ENCODE data around the gene UBE2U. TPM values are rescaled to one million over a fixed set of nuclear protein-coding genes. Genes with fewer than 3 reads are reported as not detected.

Gene UBE2U
- total and polyA plus RNA-seq, 12 donors, result 1.2 to 3.6 (median 2.7) TPM; not detected in 6

DNA sequence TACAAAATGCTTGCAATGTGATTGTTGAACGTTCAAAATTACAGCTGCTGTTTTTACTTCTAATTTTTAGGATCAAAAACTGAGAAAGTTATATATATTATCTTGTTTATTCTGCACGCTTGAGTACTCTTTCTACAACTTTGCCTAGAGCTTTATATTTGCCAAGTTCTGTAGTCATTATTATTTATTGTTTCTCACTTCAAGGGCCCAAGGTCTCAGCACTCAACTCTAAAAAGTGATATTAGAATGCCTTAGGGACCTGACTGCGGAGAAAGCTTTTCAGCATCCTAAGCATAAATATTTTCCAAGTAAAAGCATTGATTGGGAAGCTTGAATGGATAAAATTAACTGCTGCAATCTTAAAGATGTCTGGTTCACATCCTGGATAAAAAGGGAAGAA is 83.6 kb downstream of the UBE2U start:
- Histone ChIP-seq H3K9me3 (no peaks in the 10 kb centered on the region), H3K4me1 (peaks cover 0 to 7% (median 0%) of the 10 kb centered on the region in 9 donors), H3K27ac (no peak overlapping the region), H3K36me3 (no peaks in the 10 kb centered on the region), H3K27me3 (peaks cover 0 to 6% (median 0%) of the 10 kb centered on the region in 7 donors), H3K4me3 (no peak overlapping the region)
- WGBS, 2 donors, result 52 to 54% methylated on average over 3 of the region's 3 CpGs
- DNase-seq (no peak), ATAC-seq (no peak)
- intact Hi-C loops (cut with DNase I), result loop anchor here in 1 of 10 donors (10.0 kb wide), 1 partner anchor 378 kb away; no protein-coding TSS in a partner anchor
- TF ChIP-seq, protein P1, sequence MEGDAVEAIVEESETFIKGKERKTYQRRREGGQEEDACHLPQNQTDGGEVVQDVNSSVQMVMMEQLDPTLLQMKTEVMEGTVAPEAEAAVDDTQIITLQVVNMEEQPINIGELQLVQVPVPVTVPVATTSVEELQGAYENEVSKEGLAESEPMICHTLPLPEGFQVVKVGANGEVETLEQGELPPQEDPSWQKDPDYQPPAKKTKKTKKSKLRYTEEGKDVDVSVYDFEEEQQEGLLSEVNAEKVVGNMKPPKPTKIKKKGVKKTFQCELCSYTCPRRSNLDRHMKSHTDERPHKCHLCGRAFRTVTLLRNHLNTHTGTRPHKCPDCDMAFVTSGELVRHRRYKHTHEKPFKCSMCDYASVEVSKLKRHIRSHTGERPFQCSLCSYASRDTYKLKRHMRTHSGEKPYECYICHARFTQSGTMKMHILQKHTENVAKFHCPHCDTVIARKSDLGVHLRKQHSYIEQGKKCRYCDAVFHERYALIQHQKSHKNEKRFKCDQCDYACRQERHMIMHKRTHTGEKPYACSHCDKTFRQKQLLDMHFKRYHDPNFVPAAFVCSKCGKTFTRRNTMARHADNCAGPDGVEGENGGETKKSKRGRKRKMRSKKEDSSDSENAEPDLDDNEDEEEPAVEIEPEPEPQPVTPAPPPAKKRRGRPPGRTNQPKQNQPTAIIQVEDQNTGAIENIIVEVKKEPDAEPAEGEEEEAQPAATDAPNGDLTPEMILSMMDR (IDR thresholded peaks at IDR 0.05), result no peak

DNA sequence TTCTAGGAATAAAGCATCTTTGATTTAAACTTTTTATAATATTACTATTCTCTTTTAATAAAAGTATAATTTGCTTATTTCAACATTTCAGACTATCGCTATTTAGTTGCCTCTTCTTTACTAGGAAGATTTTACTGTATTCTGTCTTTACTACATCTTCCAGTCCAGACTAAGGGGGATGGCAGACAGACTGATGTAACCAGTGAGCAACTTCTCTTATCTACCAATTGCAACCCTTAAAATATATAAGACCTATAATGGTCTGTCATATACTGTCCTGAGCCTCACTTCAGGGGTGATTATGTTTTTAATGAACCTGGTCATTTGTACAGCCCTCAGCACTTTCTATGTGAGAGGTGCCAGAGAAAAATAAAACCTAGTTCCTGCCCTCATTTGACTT is 87.0 kb downstream of the UBE2U start:
- 70 to 98% methylated on average over 1 of the region's 1 CpG for WGBS, 2 donors
- Histone ChIP-seq H3K4me3 (no peak overlapping the region), H3K4me1 (no peaks in the 10 kb centered on the region), H3K27ac (no peak overlapping the region), H3K27me3 (peaks cover 0 to 6% (median 0%) of the 10 kb centered on the region in 7 donors), H3K36me3 (no peaks in the 10 kb centered on the region), H3K9me3 (peaks cover 0 to 10% (median 0%) of the 10 kb centered on the region in 11 donors)
- TF ChIP-seq, protein P1 (IDR thresholded peaks at IDR 0.05), result no peak
- DNase-seq, result no peak
- intact Hi-C loops (cut with DNase I), result no loop called here
- no peak for ATAC-seq

DNA sequence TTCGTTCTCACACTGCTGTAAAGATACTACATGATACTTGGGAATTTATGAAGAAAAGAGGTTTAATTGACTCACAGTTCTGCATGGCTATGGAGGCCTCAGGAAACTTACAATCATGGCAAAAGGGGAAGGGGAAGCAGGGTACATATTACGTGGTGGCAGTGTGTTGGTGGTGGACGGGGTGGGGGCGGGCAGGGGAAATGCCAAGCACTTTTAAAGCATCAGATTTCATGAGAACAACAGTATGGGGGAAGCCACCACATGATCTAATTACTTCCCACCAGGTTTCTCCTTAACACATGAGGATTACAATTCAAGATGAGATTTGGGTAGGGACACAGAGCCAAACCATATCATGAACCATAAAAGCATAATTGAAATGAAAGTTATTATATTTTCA is 88.5 kb downstream of the UBE2U start:
- no peaks in the 10 kb centered on the region for H3K36me3 ChIP-seq
- peaks cover 0 to 6% (median 0%) of the 10 kb centered on the region in 7 donors for H3K27me3 ChIP-seq
- 78 to 80% methylated on average over 4 of the region's 4 CpGs for WGBS, 2 donors
- ATAC-seq, result no peak
- no peak for DNase-seq
- no peaks in the 10 kb centered on the region for H3K4me1 ChIP-seq
- TF ChIP-seq, protein P1 (IDR thresholded peaks at IDR 0.05), result no peak
- intact Hi-C loops (cut with DNase I), result no loop called here
- no peak overlapping the region for H3K27ac ChIP-seq
- H3K9me3 ChIP-seq, result peaks cover 0 to 10% (median 0%) of the 10 kb centered on the region in 11 donors
- H3K4me3 ChIP-seq, result no peak overlapping the region

DNA sequence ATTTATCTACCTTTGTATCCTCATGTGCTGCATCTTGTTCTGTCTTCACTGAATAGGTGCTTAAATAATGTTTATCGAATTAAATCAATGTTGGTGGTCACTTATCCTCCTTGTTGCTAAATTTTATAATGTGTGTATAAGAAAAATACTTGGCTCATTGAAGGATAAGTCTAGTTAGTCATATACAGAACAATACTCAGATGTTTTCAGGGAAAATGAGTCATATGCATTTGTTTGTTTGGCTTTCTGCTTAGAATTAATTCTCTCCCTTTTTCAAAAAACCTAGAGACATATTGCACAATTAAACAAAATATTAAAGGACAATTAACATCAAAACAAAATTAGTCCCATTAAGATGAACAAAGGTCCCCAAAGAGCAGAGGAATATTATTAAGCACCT is 89.0 kb downstream of the UBE2U start:
- TF ChIP-seq, protein P1 (IDR thresholded peaks at IDR 0.05), result no peak
- no peak overlapping the region for H3K4me3 ChIP-seq
- no peaks in the 10 kb centered on the region for H3K36me3 ChIP-seq
- H3K4me1 ChIP-seq, result no peaks in the 10 kb centered on the region
- DNase-seq, result no peak
- 84 to 87% methylated on average over 1 of the region's 1 CpG for WGBS, 2 donors
- H3K9me3 ChIP-seq, result peaks cover 0 to 10% (median 0%) of the 10 kb centered on the region in 11 donors
- no peak overlapping the region for H3K27ac ChIP-seq
- H3K27me3 ChIP-seq, result peaks cover 0 to 6% (median 0%) of the 10 kb centered on the region in 7 donors
- no peak for ATAC-seq
- intact Hi-C loops (cut with DNase I), result no loop called here

Data from heart right ventricle (tissue), 16 donors.